GM12892 (cell line): Measurements from ENCODE around the gene PNMA3.

Experiments used
- POLR2A ChIP-seq: IDR thresholded peaks from 2 replicates; pipeline ENCODE4 v1.6.1; 2011; ENCODE audit warnings: low read depth, low read length, control low read depth
- POLR2AphosphoS5 ChIP-seq: IDR thresholded peaks from 2 replicates; pipeline ENCODE4 v1.6.1; 2011; ENCODE audit warnings: low read depth, low read length, control low read depth
- TAF1 ChIP-seq: IDR thresholded peaks from 2 replicates; pipeline ENCODE4 v1.6.1; 2011; ENCODE audit warnings: low read depth, mild to moderate bottlenecking, control low read depth, low read length, borderline replicate concordance

DNA sequence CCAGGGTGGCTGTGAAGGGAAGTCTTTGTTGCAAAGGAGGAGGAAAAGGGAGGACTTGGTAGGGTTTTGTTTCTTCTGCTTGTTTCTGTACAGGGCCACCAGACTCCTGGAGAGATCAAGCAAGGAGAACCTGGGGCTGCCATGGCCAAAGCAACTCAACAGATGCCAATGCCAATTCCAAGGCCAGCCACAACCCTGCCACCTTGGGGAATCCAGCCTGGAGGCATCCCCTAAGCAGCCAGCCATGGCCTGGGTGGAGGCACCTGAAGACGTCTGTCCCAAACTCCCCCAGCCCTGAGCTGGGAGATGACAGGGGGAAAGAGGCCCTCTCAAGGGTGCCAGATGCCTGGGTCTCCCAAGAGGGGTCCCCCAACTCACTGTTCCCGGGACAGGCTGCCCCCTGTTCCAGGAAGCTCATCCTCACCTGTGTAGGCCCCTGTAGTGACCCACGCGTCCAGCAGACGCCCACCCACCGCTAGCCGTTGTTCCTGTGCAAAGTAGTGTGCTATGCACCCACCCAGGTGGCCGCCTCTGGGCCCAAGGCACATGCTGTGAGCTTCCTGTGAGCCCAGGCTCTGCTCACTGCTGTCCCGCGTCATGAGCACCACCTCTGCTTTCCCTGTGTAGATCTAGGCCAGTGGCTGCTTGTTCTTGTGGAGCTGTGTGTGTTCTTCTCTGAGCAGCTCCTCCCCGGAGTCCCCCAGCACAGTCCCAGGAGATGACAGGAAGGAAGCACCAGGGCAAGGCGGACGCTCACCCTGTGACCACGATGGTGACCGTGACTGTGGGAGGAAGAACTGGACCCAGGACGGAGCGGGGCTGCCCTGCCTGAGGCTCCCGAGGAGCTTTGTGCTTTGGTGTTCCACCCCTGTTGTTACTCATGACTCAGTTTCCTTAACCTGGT lies 3.2 kb downstream of the PNMA3 start:
- no peak for TF ChIP-seq POLR2A
- no peak for TF ChIP-seq POLR2AphosphoS5
- no peak for TF ChIP-seq TAF1
